ENCODE results near the gene MTOR. TPM values are rescaled to one million over a fixed set of nuclear protein-coding genes. Genes with fewer than 3 reads are reported as not detected.
"Not testable (repeated sequence)": the region's sequence is repeated elsewhere in the genome, so short reads cannot be mapped to it uniquely, and the experiment has no call there.

The MTOR gene
- 33.2 TPM for total RNA-seq

DNA sequence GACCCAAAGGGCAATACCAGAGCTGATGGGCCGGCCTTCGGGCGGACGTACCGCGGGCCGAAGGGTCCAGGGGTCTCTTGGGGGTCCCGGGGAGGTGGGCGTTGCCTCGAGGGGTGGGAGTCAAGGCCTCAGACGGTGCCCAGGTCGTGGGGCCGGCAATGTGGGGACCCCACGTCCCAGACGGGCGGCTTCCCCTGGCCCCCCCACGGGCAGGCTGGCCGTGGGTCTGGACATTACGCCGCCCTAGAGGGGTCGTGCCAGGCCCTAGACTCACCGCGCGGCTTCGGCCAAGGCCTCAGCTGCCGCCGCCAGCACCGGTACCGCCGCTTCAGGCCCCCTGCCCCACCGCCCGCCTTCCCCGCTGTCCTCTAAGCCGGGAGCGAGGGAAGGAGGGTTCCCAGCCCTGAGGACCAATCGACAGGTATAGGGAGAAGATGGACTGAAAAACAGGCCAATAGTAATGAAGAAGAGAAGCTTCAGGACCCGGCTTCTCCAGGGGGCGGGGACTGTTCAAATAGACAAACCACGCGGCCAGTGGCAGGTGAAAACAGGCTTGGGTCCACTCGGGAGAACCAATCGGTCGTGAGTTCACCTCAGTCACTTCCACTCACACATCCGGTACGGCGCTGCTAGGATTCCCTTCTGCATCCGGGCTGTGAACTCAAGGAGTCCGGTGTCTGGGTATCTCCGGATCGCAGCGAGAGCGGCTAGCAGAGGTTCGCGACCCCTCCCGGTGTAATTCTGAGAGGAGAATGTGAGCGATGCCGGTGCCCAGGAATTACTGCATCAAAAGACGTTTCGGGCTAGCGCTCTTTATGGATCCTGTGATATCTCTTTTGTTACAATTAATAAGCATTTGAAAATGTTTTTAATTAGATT is at the start of gene MTOR:
MTOR (minus strand) TSS at position 381 of the 879 bp plus-strand sequence. CDS start 3,142 bp downstream, outside the sequence.
- peak; percentile 99 for DNase-seq (ENCODE audit: low spot score)
- peak; percentile 97 for ATAC-seq

DNA sequence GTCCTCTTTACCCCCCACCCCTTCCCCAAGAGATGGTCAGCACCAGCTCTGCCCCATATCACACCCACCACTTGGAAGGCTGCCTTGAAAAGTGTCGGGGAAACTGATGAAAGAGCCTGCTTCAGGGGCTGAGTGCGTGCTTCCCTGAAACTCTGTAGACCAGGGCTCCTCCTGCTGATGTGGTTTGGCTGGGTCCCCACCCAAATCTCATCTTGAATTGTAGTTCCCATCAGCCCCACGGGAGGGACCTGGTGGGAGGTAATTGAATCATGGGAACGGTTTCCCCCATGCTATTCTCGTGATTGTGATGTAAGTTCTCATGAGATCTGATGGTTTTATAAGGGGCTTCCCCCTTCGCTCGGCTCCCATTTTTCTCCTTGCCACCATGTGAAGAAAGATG is 47.0 kb upstream of the MTOR start:
- no peak for ATAC-seq
- no peak for DNase-seq (ENCODE audit: low spot score)

DNA sequence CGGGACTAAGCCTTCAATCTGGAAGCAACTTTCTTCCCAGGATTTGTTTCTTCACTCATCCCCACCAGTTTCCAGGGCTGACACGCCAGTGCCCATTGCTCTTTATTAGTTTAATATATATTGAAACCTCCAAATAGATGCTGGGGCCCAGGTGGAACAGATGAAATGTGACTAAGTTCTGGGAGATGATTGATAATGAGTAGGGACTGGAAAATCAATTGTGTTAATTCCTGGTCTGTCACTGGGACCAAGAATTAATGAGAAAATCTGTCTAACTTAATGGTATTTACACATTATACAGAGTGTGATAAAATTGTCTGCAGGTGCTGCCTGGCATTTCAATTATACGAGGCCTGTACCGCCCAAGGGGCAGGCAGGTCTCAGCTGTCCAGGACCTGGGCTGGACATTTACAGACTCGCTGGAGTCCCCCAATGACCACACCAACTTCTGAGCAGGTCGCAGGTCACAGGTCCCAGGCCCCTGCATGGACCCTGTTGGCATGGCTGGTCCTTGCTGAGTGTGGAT is 46.4 kb upstream of the MTOR start:
- DNase-seq (ENCODE audit: low spot score) (no peak), ATAC-seq (no peak)

DNA sequence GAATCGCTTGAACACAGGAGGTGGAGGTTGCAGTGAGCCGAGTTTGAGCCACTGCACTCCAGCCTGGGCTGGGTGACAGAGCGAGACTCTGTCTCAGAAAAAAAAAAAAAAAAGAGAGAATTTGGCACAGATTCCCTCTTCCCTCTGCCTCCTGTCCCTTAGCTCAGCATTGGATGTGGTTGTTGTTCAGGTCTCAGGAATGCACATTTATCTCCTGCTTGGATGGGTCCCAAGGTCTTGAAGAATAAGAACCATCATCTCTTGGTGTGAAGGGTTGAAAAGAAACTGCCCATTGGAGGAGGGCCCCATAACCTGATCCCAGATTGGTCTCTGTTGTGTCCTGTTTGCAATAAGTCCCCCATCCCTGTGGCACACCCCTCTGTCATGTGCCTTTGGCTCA is 45.5 kb upstream of the MTOR start:
- no peak for ATAC-seq
- DNase-seq (ENCODE audit: low spot score): no peak

DNA sequence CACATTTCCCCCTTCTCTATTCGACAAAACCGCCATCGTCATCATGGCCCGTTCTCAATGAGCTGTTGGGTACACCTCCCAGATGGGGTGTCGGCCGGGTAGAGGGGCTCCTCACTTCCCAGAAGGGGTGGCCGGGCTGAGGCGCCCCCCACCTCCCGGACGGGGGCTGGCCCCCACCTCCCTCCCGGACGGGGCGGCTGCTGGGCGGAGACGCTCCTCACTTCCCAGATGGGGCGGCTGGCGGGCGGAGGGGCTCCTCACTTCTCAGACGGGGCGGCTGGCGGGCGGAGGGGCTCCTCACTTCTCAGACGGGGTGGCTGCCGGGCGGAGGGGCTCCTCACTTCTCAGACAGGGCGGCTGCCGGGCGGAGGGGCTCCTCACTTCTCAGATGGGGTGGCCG is 43.2 kb upstream of the MTOR start:
- DNase-seq (ENCODE audit: low spot score); ATAC-seq: not testable (repeated sequence)

DNA sequence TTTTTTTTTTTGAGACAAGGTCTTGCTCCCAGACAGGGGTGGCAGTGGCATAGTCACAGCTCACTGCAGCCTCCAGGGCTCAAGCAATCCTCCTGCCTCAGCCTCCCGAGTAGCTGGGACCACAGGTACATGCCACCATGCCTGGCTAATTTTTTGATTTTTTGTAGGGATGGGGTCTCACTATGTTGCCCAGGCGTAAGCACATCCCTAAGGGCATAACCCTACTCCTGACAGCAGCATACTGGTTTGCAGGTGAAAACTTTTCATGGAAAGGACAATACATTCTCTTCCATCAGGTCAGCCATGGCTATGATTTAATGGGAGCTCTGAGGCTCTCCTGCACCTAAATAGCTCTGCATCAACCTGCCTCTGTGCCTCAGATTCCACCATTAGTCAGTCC is 40.0 kb upstream of the MTOR start:
- ATAC-seq (no peak), DNase-seq (ENCODE audit: low spot score) (no peak)

DNA sequence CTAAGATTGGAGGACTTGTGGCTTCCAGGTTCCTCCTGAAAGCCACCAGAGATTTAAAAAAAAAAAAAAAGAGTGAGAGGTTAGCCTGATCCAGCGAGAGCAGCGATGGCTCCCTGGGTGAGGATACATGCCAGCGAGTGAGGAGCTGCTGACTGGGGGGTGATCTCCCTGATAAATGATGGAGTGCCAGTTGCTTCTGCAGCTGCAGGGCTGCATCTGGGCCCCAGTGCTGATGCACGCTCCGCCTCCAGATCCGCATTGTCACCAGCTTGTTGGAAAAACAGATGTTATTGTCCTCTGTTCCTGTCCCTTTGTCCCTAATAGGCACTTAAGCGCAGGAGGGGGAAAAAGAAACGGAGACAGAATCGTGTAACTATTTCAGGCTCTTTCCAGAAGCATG is 39.2 kb upstream of the MTOR start:
- ATAC-seq (no peak), DNase-seq (ENCODE audit: low spot score) (no peak)

DNA sequence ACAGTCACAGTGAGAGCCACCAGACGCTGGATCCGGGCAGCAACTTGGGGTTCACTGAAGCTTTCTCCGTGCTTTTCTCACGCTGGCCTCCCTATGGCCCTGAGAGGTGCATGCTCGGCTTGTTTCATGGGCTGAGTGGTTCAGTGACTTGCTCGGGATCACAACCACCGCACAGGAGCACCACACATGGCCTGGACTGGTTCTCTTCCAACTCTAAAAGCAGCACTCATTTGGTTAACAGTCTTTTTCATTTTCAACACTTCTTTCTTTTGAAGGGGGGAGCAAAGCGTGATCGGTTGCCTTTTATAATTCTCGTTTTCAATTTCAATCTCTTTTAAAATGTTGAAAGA is 36.8 kb upstream of the MTOR start:
- ATAC-seq (no peak), DNase-seq (ENCODE audit: low spot score) (no peak)

DNA sequence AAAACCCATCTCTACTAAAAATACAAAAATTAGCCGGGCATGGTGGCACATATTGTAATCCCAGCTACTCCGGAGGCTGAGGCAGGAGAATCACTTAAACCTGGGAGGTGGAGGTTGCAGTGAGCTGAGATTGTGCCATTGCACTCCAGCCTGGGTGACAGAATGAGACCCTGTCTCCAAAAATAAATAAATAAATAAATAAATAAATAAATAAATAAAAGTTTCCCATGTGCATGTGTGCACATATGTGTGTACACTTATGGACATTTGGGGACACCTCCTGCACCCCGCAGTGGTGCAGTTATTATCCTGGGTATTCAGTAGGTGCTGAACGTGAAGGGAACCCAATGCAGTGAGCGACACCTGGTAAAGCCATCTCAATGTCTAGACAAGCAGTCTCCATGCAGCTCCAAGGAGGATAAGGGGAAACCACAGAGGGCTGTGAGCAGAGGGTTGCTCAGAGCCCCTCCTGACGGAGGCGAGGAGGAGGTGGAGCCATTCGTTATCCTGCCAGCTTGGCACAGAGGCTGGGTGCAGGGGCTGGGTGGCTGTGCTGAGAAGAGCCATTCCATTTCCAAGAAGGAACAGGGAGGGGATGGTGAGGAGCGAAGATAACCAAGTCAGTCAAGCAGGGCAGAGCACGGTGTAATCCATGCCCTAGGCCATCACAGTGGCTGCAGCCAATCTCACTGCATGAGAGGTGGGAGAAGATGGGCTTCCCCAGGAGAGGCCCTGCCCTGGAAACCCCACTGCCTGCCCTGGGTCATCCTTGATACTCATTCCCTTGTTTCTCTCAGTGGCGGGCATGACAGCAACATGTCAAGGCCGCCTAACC is 36.3 kb upstream of the MTOR start:
- ATAC-seq (no peak), DNase-seq (ENCODE audit: low spot score) (no peak)

DNA sequence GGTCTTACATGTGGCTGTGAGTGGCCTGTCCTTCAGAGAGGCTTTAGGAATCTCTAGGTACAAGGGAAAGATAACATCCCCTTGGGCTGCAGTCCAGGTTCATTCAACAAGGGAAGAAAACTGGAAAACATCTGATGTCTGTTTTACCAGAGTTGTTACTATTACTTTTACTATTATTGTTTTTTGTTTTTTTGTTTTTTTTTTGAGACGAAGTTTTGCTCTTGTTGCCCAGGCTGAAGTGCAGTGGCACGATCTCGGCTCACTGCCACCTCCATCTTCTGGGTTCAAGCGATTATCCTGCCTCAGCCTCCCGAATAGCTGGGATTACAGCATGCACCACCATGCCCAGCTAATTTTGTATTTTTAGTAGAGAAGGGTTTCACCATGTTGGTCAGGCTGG is 35.4 kb upstream of the MTOR start:
- ATAC-seq; DNase-seq (ENCODE audit: low spot score): not testable (repeated sequence)

DNA sequence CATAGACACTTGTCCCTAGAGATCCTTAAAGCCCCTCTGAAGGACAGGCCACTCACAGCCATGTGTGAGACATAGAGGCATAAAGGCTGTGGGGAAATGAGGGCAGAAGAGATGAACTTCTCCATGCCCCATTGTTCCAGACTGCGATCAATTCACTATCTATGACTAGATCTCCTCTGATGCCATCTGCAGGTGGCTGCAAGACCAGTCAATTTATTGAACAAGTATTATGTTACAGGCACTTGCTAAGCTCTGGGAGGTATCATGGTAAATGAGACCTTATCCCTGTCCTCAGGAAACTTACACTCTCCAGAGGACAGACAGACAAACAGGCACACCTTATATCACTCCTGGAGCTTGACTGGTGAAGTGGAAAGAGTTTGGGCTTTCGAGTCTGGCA is 33.6 kb upstream of the MTOR start:
- DNase-seq (ENCODE audit: low spot score): no peak
- ATAC-seq: no peak

DNA sequence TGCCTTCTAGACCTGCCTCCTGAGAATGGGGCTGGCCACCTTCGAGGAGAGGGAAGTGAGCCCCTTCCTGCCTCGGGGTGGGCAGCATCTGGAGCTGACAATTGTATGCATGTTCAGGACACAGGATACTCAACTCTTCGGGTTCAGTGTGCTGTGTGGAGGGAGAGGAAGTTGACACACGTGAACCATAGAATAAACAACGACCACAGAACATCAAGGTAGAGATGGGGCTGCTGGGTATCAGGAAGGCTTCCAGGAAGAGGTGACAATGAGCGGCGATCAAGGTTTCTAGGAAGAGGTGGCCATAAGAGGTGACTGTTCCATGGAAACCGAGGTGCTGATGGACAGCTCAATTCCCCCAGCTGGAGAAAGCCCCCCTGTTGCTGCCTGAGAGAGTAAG is 32.6 kb upstream of the MTOR start:
- no peak for ATAC-seq
- DNase-seq (ENCODE audit: low spot score): no peak

DNA sequence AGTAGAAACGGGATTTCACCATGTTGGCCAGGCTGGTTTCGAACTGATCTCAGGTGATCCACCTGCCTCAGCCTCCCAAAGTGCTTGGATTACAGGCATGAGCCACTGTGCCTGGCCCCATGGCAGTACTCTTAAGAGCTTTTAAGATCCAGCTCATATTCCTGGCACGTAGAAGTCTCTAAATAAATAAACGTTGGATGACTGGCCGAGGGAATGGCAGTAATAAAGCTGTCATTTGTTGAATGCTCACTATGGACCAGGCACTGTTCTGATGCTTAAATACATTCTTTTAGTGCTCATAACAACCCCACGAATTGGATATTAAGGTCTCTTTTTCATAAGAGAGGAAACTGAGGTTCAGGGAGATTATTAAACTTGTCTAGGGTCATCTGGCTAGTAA is 31.5 kb upstream of the MTOR start:
- DNase-seq (ENCODE audit: low spot score) (no peak), ATAC-seq (no peak)

DNA sequence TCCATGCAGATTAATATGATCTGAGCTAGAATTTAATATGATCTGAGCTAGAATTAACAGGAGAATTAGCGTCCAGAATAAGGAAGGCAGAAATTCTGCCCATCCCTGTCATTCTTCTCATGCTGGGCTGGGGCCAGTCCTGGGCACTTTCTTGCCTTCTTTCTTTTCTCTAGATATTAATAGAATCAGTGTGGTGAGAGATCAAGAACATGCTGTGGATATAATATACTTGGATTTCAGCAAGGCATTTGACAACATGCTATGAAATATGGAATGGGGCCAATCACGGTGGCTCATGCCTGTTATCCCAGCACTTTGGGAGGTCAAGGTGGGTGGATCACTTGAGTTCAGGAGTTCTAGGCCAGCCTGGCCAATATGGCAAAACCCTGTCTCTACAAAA is 28.7 kb upstream of the MTOR start:
- DNase-seq (ENCODE audit: low spot score) (no peak), ATAC-seq (no peak)

DNA sequence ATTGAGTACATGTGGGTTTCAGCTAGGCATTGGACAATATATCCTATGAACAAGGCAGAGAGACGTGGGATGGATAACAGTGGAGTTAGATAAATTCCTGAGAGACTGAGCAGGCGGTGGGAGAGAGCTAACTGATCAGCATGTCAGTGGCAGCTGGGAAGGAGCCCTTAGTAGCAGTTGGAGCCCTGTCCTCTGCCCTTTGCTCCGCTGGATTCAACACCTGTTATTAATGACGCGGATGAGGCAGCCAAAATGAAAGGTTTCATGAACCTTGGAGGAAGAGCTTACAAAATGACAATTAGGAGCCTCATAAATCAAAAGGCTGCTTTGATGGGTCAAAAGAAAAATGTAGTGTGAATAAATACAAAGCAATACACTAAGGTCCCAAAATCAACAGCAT is 26.7 kb upstream of the MTOR start:
- ATAC-seq: peak; percentile 80
- DNase-seq (ENCODE audit: low spot score): no peak

DNA sequence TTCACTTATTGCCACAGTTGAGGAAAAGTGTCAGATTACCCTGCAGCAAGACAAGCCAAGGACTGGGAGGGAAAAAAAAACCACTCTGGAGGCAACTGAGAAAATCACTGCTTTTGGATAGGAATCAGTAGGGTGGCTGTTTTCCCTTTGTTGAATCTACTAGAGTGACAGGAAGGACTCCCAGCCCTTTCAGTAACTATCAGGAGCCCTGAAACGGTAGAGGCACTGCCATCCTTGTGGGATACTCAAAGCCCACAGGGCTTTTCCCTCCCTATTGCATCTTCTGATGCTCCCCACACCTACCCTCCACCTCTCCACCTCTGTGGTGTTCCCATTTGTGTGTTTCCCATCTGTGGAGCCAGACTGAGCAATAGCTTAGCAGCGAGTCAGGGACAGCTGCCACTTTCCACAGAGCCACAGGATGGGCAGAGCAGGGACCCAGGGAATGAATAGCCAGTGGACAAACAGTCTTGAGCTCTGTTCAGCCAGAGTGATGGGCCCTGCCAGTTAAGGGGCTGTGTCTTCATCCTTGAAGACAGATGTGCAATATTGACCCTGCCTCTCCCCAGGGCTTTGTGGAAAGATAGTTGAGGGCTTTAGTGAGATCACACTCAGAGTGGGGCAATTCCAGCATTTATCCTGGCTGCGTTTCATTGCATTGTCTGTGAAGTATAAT is 24.5 kb upstream of the MTOR start:
- no peak for DNase-seq (ENCODE audit: low spot score)
- no peak for ATAC-seq

DNA sequence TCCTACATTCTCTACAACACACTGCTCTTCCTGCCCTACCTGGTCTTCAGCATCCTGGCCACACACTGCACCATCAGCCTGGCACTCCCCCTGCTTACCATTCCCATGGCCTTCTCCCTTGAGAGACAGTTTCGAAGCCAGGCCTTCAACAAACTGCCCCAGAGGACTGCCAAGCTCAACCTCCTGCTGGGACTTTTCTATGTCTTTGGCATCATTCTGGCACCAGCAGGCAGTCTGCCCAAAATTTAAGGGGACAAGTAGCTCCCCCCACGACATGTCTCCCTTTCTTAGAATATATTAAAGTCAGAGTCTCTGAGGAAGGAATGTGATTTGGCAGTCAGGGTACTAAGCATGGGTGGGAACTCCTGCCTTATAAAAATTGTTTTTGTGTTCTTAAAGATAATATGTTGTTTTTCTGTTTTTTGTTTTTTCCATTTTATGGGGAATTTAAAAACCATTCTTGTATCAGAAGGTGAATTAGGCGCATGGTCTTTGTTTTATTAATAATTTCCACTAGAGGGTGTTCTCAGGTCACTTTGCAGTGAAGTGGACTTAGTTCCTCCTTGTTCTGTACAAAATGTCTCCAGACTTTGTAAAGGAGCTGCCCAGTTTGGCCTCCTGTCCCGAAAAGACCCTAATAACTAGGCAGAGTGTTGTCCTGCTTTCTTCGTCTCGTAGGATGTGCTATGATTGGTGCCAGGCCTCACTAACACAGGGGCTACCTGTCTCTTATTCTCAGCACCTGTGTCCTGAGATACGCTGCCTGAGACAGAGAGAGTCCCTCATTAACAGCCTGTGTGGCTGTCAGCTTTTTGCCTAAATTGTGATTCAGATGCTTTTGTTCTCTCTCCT is 23.8 kb upstream of the MTOR start:
- DNase-seq (ENCODE audit: low spot score) (no peak), ATAC-seq (peak; percentile 44)

DNA sequence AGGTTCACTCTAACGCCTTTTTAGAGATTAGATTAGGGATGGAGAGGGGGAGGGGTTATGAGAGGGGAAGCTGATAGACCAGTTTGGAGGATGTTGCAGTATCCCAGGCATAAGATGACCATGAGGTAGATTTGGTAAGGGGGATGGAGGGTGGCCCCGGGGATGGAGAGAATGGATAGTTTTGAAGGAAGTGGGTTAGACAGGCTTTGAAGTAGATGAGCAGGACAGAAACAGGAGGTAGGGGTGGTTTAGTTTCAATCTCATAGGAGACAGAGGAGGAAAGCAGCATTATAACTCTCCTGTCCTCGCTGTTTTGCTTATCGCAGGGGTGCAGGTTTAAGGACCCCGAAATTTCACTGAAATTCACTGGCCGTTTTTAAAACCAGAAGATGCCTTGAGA is 22.4 kb upstream of the MTOR start:
- DNase-seq (ENCODE audit: low spot score): no peak
- no peak for ATAC-seq

DNA sequence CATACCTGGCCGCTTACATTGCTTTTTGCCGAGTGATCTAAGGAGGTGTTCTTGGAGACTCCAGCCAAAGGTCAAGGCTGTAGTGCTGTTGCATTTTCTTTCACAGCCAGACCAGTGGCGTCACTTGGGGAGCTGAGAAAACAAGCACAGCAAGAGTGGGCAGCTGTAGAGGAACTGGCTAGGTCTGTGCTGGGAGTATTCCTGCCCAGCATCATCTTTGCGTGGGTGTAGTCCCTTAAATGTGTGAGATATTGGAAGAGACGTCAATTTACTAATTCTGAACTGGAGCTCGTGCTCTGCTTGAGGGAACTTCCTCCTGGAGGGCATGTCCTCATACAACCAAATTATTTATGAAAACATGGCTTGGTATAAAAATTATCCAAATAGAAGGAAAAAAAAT is 20.8 kb upstream of the MTOR start:
- DNase-seq (ENCODE audit: low spot score) (no peak), ATAC-seq (no peak)

DNA sequence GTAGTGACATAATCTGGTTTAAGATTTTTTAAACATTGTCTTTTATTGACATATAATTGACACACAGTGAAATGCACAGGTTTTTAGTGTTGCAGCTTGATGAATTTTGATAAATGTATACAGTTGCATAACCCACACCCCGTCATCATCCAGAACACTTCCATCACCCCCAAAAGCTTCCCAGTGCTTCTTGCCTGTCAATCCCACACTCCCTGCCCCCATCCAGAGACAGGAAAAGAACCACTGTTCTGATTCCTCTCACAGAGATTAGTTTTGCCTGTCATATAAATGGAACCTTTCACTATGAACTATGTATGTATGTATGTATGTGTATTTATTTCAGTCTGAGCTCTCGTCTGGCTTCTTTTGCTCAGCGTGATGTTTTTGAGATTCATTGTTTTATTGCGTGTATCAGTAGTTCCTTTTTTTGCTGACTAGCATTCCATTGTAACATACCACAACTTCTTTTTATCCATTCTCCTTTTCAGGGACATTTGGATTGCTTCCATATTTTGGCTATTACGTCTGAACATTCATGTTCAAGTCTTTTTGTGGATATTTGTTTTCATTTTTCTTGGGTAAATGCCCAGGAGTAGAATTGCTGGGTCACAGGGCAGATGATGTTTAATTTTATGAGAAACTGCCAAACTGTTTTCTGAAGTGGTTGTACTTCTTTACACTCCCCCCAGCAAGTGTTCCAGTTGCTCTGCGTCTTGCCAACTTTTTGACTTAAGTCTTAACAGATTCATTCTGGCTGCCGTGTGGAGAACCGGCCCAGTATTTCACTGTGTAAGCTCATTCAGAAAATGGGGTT is 19.4 kb upstream of the MTOR start:
- no peak for ATAC-seq
- no peak for DNase-seq (ENCODE audit: low spot score)
